HG02623 (cell line): ENCODE results near the gene DDX39A.
"Not testable (repeated sequence)": the region's sequence is repeated elsewhere in the genome, so short reads cannot be mapped to it uniquely, and the experiment has no call there.

ENCODE experiments used
- ATAC-seq: cut with Tn5 transposase; IDR thresholded peaks from one replicate; pipeline ENCODE4 v1.9.1; 2021; ENCODE audit warnings: moderate library complexity; ENCODE audit not compliant: unreplicated experiment

DDX39A gene

DNA sequence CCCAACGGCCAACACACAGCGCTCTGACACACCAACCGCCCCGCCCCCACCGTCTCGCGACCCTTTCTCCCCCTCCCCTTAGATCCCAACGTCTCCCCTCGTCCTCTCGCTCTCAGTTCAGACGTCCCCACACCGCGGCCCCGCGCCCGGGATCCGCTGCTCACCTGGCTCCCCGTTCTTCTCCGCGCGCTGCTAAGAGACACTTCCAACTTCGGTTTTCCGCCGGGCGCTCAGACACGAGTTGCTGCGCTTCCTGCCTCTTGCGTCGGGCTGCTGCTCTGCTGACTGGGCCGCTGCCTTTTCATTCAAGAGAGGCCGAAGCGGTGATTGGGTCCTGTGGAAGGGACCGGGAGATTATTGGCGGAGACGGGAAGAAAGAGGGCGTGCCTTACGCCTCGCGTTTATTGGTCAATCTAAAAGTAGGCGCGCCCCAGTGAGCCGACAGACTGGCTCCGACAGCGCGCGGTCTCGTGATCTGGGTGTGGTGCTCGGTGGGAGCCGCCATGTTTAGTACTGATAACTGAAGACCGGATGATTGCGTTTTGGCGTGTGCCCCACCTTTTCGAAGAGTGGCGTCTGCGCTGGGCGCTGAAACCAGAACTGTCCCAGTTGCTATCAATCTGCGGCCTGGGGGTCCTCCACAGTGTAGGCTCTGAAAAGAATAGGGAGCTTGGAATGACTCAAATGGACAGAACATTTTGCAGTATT lies at the start of gene DDX39A:
Gene DDX39A (minus strand): TSS at position 236 of the 708 bp plus-strand sequence. CDS start 6,121 bp downstream, outside the sequence.
- peak; percentile 92 for ATAC-seq

DNA sequence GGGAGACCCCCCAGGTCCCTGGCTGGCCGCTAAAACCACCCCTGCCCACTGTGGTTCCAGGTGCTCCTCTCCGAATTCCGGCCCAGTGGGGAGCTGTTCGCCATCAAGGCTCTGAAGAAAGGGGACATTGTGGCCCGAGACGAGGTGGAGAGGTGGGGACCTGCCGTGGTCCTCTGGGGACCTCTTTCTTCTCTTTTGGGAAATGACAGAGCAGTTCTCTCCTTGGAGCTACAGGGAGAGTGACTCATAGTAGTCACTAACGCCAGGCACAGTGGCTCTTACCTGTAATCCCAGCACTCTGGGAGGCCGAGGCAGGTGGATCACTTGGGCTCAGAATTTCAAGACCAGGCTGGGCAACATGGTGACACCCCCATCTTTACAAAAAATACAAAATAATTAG lies 48.7 kb upstream of the DDX39A start:
- no peak for ATAC-seq

DNA sequence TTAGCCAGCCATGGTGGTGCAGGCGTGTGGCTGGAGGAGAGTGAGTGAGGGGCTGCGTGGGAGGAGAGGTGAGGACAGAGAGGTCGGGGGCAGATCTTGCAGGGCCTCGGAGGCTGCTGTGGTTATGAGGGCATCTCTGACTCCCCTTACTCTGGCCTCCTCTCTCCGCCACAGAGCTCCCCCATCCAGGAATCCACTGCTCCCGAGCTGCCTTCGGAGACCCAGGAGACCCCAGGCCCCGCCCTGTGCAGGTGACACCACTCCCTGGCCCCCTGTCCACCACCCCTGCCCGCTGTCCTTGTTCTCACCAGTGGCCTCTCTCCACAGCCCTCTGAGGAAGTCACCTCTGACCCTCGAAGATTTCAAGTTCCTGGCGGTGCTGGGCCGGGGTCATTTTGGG lies 48.2 kb upstream of the DDX39A start:
- no peak for ATAC-seq

DNA sequence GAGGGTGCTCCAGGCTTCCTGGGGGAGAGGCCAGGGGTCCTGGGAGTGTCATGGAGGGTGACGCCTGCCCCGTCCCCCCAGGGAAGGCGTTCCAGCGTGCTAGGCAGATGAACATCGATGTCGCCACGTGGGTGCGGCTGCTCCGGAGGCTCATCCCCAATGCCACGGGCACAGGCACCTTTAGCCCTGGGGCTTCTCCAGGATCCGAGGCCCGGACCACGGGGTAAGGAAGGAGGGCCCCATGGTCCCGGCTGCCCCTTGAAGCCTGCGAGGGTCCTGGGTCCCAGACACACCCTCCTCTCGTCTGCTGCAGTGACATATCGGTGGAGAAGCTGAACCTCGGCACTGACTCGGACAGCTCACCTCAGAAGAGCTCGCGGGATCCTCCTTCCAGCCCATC lies 44.6 kb upstream of the DDX39A start:
- ATAC-seq: no peak

DNA sequence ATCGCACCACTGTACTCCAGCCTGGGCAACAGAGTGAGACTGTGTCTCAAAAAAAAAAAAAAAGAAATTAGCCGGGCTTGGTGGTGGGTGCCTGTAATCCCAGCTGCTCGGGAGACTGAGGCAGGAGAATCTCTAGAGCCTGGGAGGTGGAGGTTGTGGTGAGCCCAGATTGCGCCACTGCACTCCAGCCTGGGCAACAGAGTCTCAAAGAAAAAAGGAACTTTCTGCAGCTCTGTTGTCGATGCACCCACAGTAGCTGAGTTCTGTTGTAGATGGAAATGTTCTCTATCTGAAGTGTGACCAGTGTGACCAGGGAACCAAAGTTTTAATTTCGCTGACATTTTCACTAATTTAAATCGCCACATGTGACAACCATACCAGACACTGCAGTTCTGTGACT lies 43.3 kb upstream of the DDX39A start:
- not testable (repeated sequence) for ATAC-seq

DNA sequence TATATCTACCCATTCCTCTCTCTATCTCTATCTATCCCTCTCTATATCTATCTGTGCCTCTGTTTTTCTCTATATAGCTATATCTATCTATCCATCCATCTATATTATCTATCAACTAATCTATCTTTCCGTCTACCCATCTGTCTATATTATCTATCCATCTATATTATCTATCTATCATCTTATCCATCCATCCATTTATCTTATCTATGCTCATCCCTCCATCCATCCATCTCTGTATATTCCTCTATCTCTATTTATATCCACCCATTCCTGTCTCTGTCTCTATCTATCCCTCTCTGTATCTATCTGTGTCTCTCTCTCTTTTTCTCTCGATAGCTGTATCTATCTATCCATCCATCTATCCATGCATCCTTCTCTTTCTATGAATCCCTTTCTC lies 41.8 kb upstream of the DDX39A start:
- ATAC-seq: no peak

DNA sequence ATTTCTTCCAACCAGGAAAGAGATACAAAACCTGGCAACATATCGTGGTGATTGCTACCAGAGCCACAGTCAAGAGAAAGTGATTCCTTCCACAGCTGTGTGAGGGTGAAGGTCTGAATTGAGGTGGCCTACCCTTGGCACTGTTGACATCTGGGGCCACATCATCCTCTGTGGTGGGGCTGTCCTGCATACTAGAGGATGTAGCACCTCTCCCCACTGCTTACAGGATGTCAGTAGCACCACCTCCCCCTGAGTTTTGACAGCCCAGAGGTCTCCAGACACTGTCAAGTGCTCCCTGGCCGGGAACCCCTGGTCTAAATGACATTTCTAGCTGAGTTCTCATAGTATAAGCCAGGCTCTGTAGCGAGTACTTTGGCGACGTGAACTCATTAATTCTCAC lies 40.6 kb upstream of the DDX39A start:
- no peak for ATAC-seq

DNA sequence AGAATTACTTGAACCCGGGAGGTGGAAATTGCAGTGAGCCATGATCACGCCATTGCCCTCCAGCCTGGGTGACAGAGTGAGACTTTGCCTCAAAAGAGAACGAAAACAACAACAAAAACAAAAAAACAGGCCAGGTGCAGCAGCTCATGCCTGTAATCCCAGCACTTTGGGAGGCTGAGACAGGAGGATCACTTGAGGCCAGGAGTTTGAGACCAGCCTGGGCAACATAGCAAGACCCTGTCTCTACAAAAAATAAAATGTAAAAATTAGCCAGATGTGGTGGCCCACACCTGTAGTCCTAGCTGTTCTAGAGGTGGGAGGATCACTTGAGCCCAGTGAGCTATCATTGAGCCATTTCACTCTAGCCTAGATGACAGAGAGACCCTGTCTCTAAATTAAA lies 33.2 kb upstream of the DDX39A start:
- not testable (repeated sequence) for ATAC-seq

DNA sequence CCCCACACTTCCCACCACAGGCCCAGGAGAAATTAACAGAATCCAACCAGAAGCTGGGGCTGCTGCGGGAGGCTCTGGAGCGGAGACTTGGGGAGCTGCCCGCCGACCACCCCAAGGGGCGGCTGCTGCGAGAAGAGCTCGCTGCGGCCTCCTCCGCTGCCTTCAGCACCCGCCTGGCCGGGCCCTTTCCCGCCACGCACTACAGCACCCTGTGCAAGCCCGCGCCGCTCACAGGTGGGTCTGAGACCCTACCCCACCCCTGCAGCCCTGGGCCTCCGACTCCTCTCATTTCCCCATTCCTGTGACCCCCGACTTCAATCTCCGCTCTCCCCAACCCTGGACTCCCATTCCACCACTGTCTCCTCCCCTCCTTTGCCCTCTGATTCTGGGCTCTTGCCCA lies 31.7 kb upstream of the DDX39A start:
- ATAC-seq: no peak

DNA sequence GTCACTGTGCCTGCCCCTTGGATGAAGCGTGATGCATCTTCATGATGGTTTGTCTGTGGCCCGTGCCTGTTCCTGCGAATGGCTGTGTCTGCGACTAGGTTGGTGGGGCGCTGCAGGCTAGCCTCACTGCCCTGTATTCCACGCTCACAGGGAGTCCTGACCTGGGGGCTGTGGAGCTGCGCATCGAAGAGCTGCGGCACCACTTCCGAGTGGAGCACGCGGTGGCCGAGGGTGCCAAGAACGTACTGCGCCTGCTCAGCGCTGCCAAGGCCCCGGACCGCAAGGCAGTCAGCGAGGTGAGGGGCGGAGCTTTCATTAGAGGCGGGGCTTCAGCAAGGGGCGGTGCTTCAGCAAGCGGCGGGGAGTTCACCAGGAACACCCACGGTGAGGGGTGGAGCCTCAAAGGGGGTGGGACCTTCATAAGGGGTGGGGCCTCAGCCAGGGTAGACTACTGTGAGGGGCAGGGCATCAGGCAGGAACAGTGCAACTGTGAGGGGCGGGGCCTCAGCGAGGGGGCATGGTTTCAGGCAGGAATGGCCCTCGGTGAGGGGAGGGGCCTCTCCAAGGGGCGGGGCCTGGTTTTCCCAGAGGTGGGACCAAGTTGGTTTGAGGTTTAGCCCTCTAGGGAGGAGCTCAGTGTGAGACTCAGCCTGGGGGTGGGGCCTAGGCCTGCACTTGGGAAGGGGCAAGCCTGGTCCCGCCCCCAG lies 31.2 kb upstream of the DDX39A start:
- no peak for ATAC-seq

DNA sequence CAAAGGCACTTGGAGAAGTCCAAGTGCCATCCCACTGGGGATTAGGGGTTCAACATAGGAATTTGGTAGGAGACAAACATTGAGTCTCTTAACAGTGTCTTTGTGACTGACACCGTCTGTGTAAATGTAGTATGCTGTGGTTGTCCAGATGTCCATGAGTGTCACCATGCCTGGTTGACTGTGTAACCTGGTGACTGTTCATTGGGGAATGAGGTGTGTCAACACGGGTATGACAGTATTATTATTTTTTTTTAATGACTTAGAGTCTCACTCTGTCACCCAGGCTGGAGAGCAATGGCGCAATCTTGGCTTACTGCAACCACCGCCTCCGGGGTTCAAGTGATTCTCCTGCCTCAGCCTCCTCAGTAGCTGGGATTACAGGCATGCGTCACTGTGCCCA lies 30.2 kb upstream of the DDX39A start:
- ATAC-seq: no peak

DNA sequence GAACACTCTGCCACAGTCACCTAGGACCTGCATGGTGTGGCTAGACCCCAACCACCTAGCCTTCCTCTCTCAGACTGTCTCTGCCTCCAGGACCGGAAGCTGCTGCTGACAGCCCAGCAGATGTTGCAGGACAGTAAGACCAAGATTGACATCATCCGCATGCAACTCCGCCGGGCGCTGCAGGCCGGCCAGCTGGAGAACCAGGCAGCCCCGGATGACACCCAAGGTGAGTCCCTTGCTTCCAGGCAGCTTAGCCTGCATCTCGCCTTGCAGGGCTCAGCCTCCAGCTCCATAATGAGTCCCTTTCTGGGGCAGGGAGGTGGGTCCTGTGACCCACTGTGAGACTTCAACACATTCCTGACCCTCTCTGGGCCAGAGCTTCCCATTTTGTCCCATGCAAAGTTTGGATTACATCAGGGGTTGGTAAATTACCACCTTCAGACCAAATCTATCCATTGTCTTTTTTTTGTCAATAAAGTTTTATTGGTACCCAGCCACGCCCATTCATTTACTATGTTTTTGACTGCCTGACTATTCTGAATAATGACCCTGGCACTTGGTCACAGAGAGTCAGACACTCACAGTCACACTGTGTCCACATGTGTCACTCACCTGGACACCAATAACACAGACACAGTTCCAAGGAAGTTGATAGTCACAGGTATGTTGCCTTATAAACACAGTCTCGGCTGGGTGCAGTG lies 27.3 kb upstream of the DDX39A start:
- ATAC-seq: no peak

DNA sequence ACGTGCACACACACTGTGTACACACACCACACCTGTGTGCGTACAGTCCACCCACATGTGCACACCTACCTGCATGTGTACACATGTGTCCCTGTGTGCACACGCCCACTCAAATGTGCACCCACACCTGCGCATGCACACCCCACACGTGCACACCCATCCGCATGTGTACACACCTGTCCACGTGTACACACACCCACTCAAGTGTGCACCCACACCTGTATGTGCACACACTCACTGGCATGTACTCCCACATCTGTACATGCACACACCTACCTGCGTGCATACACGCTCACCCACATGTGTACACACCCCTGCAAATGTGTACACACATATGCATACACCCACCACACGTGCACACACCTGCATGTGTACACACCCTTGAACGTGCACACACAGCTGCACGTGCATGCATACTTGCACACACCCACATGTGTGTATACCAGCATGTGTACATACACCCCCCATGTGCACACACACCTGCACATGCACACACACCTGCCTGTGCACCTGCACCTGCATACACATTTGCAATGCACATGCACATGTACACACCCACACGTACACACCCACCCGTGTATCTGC lies 24.6 kb upstream of the DDX39A start:
- no peak for ATAC-seq

DNA sequence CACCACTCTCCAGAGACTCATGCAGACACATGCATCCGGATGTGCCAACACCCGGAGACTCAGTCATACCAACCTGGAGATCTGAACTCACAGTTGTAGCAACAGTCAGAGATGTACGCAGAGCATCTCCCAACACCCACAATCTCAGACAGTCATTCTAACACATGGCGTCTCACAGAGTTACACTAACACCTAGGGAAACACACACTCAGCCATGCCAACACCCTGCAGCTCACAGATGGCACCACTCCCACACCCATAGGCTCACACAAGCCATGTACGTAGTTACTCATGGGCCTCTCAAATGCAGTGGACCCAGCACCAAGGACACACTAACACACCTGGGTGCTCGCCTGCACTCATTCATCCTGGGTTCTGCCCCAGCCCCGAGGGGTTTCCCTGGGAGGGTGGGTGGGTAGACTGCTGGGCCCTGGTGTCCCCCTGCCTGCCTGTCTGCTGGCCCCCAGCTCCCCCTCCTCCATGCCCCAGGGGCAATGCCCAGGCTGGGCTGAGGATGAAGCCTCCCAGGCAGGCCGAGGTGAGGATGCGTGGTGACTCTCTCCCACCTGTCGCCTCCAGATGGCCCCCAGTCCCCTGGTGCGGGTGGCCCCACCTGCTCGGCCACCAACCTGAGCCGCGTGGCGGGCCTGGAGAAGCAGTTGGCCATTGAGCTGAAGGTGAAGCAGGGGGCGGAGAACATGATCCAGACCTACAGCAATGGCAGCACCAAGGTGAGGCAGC lies 23.9 kb upstream of the DDX39A start:
- ATAC-seq: no peak

DNA sequence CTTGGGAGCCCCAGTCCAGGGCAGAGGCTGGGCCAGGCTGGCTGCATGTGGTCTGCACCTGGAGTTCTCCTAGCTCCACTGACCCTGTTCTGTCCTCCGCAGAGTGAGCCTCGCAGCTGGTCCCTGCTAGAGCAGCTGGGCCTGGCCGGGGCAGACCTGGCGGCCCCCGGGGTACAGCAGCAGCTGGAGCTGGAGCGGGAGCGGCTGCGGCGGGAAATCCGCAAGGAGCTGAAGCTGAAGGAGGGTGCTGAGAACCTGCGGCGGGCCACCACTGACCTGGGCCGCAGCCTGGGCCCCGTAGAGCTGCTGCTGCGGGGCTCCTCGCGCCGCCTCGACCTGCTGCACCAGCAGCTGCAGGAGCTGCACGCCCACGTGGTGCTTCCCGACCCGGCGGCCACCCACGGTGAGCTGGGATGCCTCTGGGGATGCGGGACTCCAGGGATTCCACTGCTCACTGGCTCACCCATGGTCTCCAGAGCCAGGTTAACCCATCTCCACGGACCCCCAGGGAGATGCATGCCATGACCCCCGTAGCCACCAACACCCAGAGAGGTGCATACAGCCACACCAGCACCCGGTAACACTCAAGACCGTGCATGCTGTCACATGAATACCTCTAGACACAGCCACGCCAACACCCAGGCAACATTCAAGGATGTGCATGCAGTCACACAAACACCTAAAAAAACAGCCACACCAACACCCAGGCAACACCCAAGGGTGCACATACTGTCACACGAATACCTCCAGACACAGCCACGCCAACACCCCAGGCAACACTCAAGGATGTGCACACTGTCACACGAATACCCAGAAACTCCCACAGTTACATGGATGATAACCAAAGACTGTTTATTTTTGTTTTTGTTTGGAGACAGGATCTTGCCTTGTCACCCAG lies 22.1 kb upstream of the DDX39A start:
- ATAC-seq: no peak

DNA sequence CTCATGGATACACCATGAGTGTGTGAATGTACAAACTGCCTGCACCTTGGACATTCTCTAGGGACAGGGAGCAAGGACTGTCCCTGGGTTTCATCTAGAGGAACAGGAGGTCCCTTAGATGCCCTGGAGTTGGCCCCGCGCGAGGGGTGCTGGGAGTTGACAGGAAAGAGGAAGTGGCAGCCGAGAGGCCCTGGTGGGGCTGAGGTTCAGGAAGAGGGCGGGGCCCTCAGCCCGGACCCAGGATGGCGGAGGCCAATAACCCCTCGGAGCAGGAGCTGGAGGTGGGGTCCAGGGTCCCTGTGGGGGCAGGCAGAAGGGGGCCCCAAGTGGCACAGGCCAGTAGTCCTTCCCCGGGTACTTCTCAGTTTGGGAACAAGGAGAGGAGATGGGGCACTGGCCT lies 20.9 kb upstream of the DDX39A start:
- peak; percentile 77 for ATAC-seq

DNA sequence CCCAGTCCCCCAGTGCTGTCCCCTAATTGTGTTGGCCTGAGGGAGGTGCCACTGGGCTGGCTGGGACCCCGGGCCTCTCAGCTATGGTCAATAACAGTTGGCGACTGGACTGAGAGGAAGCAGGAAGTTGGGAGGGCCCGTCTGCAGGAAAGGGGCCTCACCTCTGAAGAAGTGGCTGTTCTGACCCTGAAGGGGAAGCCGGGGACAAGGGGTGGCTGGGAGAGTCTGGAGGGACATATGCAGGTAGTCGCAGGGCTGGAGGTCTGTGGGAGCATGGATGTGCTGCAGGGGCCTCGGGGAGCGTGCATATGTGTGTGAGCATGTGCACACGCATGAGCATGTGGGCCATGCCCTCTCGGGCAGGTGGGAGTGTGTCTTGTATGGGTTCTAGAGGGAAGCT lies 19.9 kb upstream of the DDX39A start:
- no peak for ATAC-seq

DNA sequence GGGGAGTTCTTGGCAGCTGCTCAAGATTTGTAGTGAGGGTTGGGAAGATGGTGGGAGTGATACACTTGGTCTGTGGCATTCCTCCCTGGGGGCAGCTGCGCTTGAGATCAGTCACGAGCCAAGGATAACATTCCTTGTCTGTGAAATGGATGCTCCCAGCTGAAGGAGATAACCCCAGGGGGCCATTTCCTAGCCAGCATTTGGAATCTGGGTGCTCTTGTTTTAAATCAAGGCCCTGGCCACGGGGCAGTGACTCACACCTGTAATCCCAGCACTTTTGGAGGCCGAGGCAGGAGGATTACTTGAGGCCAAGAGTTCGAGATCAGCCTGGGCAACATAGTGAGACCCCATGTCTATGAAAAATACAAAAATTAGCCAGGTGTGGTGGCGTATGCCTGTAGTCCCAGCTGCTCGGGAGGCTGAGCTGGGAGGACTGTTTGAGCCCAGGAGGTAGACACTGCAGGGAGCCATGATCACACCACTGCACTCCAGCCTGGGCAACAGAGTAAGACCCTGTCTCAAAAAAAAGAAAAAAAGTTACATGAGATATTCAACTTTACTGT lies 18.5 kb upstream of the DDX39A start:
- ATAC-seq: no peak

DNA sequence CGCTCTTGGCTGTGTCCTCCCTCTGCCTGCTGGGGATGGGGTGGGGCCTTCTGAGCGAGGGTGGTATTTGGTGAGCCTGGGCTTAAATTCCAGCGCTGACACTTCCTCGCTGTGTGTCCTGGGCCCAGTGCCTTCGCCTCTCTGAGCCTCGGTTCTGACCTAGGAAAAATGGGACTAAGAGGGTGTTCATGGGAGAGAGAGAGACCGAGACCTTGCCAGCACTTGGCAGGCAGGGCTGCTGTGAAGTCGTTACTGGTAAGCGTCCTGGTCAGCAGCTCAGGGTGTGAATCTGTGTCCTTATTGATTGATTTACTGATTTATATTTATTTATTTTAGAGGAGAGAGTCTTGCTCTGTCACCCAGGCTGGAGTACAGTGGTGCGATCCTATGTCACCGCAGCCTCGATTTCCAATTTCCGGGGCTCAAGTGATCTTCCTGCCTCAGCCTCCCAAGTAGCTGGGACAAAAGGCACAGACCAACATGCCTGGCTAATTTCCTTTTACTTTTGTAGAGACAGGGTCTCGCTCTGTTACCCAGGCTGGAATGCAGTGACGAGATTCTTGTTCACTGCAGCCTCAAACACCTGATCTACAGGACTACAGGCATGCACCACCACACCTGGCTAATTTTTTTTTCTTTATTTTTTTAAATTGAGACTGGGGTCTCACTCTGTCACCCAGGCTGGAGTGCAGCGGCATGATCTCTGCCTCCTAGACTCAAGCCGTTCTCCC lies 16.3 kb upstream of the DDX39A start:
- ATAC-seq: no peak
